ENCODE data around the gene WASL. TPM values are rescaled to one million over a fixed set of nuclear protein-coding genes. Genes with fewer than 3 reads are reported as not detected.

WASL gene
- total RNA-seq, 4 donors from 2014 or later, result 30.0 to 45.7 (median 32.2) TPM

DNA sequence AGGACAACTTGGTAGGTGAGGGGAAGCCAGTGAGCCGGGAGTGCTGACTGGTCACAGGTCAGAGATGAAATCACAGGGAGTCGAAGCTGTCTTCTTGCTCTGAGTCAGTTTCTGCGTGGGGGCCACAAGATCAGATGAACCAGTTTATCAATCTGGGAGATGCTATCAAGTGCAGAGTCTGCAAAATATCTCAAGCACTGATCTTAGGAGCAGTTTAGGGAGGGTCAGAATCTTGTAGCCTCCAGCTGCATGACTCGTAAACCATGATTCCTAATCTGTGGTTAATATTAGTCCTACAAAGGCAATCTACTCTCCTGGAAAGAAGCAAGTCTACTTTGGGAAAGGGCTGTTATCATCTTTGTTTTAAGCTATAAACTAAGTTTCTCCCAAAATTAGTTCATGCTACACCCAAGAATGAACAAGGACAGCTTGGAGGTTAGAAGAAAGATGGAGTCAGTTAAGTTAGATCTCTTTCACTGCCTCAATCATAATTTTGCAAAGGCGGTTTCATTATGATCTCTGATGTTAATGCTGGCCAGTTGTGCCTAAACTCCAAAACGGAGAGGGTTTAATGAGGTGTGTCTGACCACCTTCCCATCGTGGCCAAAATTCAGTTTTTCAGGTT is 101.6 kb downstream of the WASL start:
- no peak for TF ChIP-seq CTCF (IDR thresholded peaks at IDR 0.05; ENCODE audit: low read depth)

DNA sequence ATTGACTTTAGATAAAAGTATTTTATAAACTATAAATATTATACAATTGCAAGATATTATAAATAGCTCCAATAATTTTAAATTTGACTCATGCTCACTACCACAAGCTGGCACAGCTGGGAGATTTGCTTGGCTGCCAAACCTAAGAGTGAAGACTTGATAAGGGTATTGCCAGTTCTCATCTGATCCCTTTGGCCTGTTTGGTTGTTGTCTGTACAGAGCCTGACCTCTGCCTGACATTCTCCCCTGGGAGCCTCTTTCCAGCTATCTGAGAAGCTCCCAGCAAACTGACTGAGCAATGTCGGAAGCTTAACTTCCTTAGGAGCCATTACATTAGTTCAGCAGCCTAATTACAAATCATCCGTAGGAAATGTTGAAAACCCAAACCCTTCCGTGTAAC is 103.3 kb downstream of the WASL start:
- TF ChIP-seq CTCF (IDR thresholded peaks at IDR 0.05; ENCODE audit: low read depth), result no peak

DNA sequence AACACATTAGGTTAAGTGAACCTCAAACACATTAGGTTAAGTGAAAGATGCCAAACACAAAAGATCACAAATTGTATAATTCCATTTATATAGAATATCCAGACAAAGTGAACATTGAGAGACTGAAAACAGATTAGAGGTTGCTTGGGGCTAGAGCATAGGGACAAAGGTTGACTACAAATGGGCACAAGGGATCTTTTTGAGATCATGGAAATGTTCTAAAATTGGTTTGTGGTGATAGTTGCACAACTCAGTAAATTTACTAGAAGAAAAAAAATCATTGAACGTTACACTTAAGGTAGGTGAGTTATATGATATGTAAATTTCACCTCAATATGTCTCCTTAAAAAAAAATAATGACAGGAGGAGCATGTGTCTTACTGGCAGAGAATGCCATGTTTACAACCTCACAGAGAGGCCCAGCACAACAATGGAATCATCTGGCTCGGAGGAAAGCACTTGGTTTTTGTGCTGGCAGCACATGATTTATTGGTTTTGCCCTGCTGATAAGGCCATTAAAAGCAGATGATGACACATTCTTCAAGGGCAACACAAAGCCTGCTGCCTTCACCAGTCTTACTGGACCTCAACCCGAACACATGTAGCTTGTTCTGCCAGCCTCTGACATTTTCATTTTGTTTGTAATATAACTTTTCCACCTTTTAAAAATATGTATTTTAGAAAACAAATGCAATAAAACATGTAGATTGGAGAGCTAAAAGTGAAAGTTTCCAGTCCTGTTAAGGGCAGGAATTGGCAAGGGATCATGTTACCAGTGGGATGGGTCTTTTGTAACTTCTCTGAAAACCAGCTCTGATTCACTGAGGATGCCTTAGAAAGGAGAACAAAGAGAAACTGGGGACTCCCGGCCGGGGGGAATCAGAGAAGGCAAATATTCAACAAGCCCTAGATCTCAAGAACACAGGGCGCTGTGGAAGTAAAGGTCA is 105.0 kb downstream of the WASL start:
- no peak for TF ChIP-seq CTCF (IDR thresholded peaks at IDR 0.05; ENCODE audit: low read depth)

- TF ChIP-seq CTCF (IDR thresholded peaks at IDR 0.05; ENCODE audit: low read depth), result no peak
These were observed 106.9 kb downstream of the WASL start for GRCh38 chr7:123641901-123642300.

GRCh38 chr7:123640583-123640982 is 108.2 kb downstream of the WASL start:
- no peak for TF ChIP-seq CTCF (IDR thresholded peaks at IDR 0.05; ENCODE audit: low read depth)

DNA sequence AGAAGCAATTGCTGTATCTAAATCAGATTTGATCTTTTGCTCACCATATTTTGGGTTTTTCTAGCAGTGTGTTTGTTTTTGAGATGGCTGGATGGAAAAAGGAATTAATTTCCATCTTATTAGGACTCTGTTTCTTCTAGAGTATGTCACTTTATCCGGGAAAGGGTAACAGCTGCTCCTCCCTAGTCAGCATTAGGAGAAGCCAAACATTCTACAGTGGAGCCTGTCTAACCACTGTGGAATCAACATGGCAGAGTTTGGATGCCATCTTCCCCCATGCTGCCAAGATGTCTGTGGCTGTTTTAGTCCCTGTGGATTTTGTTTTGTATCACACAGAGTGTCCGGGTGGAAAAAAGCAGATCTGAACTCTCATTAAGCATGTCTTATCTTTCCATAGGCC is 109.2 kb downstream of the WASL start:
- TF ChIP-seq CTCF (IDR thresholded peaks at IDR 0.05; ENCODE audit: low read depth), result no peak

GRCh38 chr7:123637878-123638277 is 110.9 kb downstream of the WASL start:
- TF ChIP-seq CTCF (IDR thresholded peaks at IDR 0.05; ENCODE audit: low read depth), result no peak

Data from subcutaneous adipose tissue (tissue), 4 donors.